HCT116 (cell line): ENCODE results near the gene MAPRE2. TPM values are rescaled to one million over a fixed set of nuclear protein-coding genes. Genes with fewer than 3 reads are reported as not detected.

Source experiments
- ATAC-seq: fragments of 200-7000 bp; cut with Tn5 transposase; 2 replicates; pipeline ENCODE4 v1.9.1; 2020; ENCODE audit warnings: mild to moderate bottlenecking, moderate library complexity
- BruUV-seq: library from RNA; stranded (reverse); fragments of 400-500 nt; replicated peaks from 2 replicates; lab custom pipeline; 2021; lab: Mats Ljungman, UMichigan
- CTCF ChIA-PET: fragments of 300-600 bp; sonication (Branson Sonifier 250); formaldehyde crosslinking; loops from one replicate; lab custom pipeline; 2021; ENCODE audit warnings: antibody characterized with exemption; lab: Charles Lee
- POLR2A ChIA-PET: fragments of 300-600, 350-600 bp; sonication (Branson Sonifier 250); formaldehyde crosslinking; loops from one replicate; lab custom pipeline; 2021; ENCODE audit warnings: antibody characterized with exemption; lab: Charles Lee
- RAD21 ChIA-PET, 2 experiments: fragments of 300-600 bp; sonication (Branson Sonifier 250); formaldehyde crosslinking; loops; one replicate each; lab custom pipeline; 2023; ENCODE audit warnings: low total read pairs in 2 of 2; ENCODE audit not compliant: uncharacterized antibody in 2 of 2, unreplicated experiment in 2 of 2, low non-redundant PET in 1 of 2; lab: Charles Lee
- DNase-seq: peaks from one replicate; pipeline ENCODE4 v3.0.0-alpha.2; 2010; ENCODE audit warnings: low read depth, low spot score
- H2AFZ ChIP-seq: fragments of 200-600 bp; shearing (Covaris generic), sonication (generic); 2 replicates; pipeline ENCODE4 v1.6.1; 2017; ENCODE audit warnings: low read depth, mixed run types, mixed read lengths, antibody characterized with exemption, low read length; ENCODE audit not compliant: poor library complexity, severe bottlenecking
- H3K27ac ChIP-seq: 2 replicates; pipeline ENCODE4 v1.5.1; 2012; ENCODE audit warnings: low read depth, low read length
- H3K27me3 ChIP-seq: fragments of 200-600 bp; sonication (generic); 2 replicates; pipeline ENCODE4 v1.6.1; 2016; ENCODE audit warnings: mixed run types, low read length, mixed read lengths; ENCODE audit not compliant: insufficient read depth
- H3K36me3 ChIP-seq, 2 experiments: fragments of 200-500 bp in 1 of 2; fragments of 200-600 bp in 1 of 2; sonication (Bioruptor generic) in 1 of 2; sonication (generic) in 1 of 2; 2 replicates each; pipeline versions ENCODE4 v1.5.1 to v1.6.1; 2014 to 2016; ENCODE audit warnings: low read length in 2 of 2, inconsistent platforms in 1 of 2, mixed read lengths in 1 of 2, mixed run types in 1 of 2; ENCODE audit not compliant: insufficient read depth in 2 of 2, control insufficient read depth in 1 of 2
- H3K4me1 ChIP-seq, 2 experiments: fragments of 200-600 bp in 1 of 2; sonication (generic) in 1 of 2; 2 replicates each; pipeline versions ENCODE4 v1.5.1 to v1.6.1; 2012 to 2017; ENCODE audit warnings: low read length in 2 of 2, inconsistent platforms in 1 of 2, mild to moderate bottlenecking in 1 of 2, mixed read lengths in 1 of 2, mixed run types in 1 of 2, moderate library complexity in 1 of 2; ENCODE audit not compliant: insufficient read depth in 2 of 2, control insufficient read depth in 1 of 2
- H3K4me2 ChIP-seq: fragments of 200-600 bp; sonication (generic); 2 replicates; pipeline ENCODE4 v1.6.1; 2017; ENCODE audit warnings: mixed run types, low read length, mixed read lengths
- H3K4me3 ChIP-seq, 2 experiments: fragments of 200-600 bp in 1 of 2; sonication (generic) in 1 of 2; replicated peaks in 1 of 2; 2 replicates each; pipeline ENCODE4 v1.5.1; 2011 to 2016; ENCODE audit warnings: low read length in 2 of 2, control low read depth in 1 of 2, low read depth in 1 of 2, mild to moderate bottlenecking in 1 of 2, mixed read lengths in 1 of 2, mixed run types in 1 of 2
- H3K79me2 ChIP-seq: fragments of 200-600 bp; sonication (generic); 2 replicates; pipeline ENCODE4 v1.6.1; 2017; ENCODE audit warnings: mild to moderate bottlenecking, mixed run types, low read length, moderate library complexity, mixed read lengths; ENCODE audit not compliant: insufficient read depth
- H3K9ac ChIP-seq: fragments of 200-600 bp; sonication (generic); 2 replicates; pipeline ENCODE4 v1.6.1; 2016; ENCODE audit warnings: low read length, mixed read lengths
- H3K9me2 ChIP-seq: fragments of 200-600 bp; sonication (generic), shearing (Covaris generic); 2 replicates; pipeline ENCODE4 v1.6.1; 2017; ENCODE audit warnings: mixed run types, mild to moderate bottlenecking, moderate library complexity; ENCODE audit not compliant: insufficient read depth
- H3K9me3 ChIP-seq, 2 experiments: fragments of 200-500 bp in 1 of 2; fragments of 200-600 bp in 1 of 2; sonication (Bioruptor generic) in 1 of 2; sonication (generic) in 1 of 2; 2 replicates each; pipeline ENCODE4 v1.6.1; 2014 to 2017; ENCODE audit warnings: low read length in 2 of 2, mixed read lengths in 2 of 2, inconsistent platforms in 1 of 2, low read depth in 1 of 2, mild to moderate bottlenecking in 1 of 2, mixed run types in 1 of 2, moderate library complexity in 1 of 2; ENCODE audit not compliant: control insufficient read depth in 1 of 2, insufficient read depth in 1 of 2
- H4K20me1 ChIP-seq: fragments of 200-600 bp; sonication (generic), shearing (Covaris generic); 2 replicates; pipeline ENCODE4 v1.6.1; 2017; ENCODE audit warnings: mixed run types, mild to moderate bottlenecking, moderate library complexity; ENCODE audit not compliant: insufficient read depth
- ATF3 ChIP-seq: IDR thresholded peaks from 2 replicates; pipeline ENCODE4 v1.6.1; 2012
- CBX3 ChIP-seq: IDR thresholded peaks from 2 replicates; pipeline ENCODE4 v1.6.1; 2012; ENCODE audit warnings: low read depth
- CTCF ChIP-seq, 3 experiments: fragments of 200-600 bp in 1 of 3; sonication (generic) in 1 of 3; IDR thresholded peaks in 2 of 3; conservative IDR thresholded peaks in 1 of 3; 2 replicates each; pipeline ENCODE4 v1.5.1; 2012 to 2017; ENCODE audit warnings: low read depth in 2 of 3, low read length in 2 of 3, antibody characterized with exemption in 1 of 3, borderline replicate concordance in 1 of 3, control low read depth in 1 of 3, mild to moderate bottlenecking in 1 of 3, mixed read lengths in 1 of 3, mixed run types in 1 of 3, moderate library complexity in 1 of 3; ENCODE audit not compliant: insufficient read depth in 1 of 3
- ELF1 ChIP-seq: IDR thresholded peaks from 2 replicates; pipeline ENCODE4 v1.6.1; 2012; ENCODE audit warnings: low read depth, borderline replicate concordance
- EZH2 ChIP-seq: fragments of 200-600 bp; sonication (generic); IDR thresholded peaks from 2 replicates; pipeline ENCODE4 v1.6.1; 2017; ENCODE audit warnings: antibody characterized with exemption, mixed run types
- EZH2phosphoT487 ChIP-seq: fragments of 200-600 bp; IDR thresholded peaks from 2 replicates; pipeline ENCODE4 v1.6.1; 2018; ENCODE audit warnings: antibody characterized with exemption, borderline replicate concordance
- FOSL1 ChIP-seq: IDR thresholded peaks from 2 replicates; pipeline ENCODE4 v1.6.1; 2012; ENCODE audit warnings: low read depth
- JUND ChIP-seq: IDR thresholded peaks from 2 replicates; pipeline ENCODE4 v1.6.1; 2012
- MAX ChIP-seq: IDR thresholded peaks from 2 replicates; pipeline ENCODE4 v1.6.1; 2012
- POLR2AphosphoS5 ChIP-seq: IDR thresholded peaks from 2 replicates; pipeline ENCODE4 v1.6.1; 2011; ENCODE audit warnings: mild to moderate bottlenecking, low read depth, low read length, moderate library complexity
- RAD21 ChIP-seq: IDR thresholded peaks from 2 replicates; pipeline ENCODE4 v1.6.1; 2012; ENCODE audit warnings: low read depth, mild to moderate bottlenecking
- REST ChIP-seq: IDR thresholded peaks from 2 replicates; pipeline ENCODE4 v1.6.1; 2012; ENCODE audit warnings: low read depth
- SP1 ChIP-seq: IDR thresholded peaks from 2 replicates; pipeline ENCODE4 v1.6.1; 2012; ENCODE audit warnings: low read depth
- ZNF274 ChIP-seq: fragments of 200-500 bp; sonication (Bioruptor generic); IDR thresholded peaks from 2 replicates; pipeline ENCODE4 v1.6.1; 2014; ENCODE audit warnings: mild to moderate bottlenecking, low read depth, low read length, inconsistent platforms
- intact Hi-C: fragments of 100-400 bp; cut with micrococcal nuclease; formaldehyde crosslinking; loops from 2 replicates; pipeline ENCODE4 v1.10.0; 2022
- total RNA-seq: library from RNA; stranded (reverse); gene quantifications from one replicate; pipeline ENCODE4 v1.2.1, GENCODE V29; 2021; ENCODE audit not compliant: unreplicated experiment
- TF ChIP-seq, protein P1 (sequence below): IDR thresholded peaks from 2 replicates; pipeline ENCODE4 v1.6.1; 2011; ENCODE audit warnings: mild to moderate bottlenecking, low read length, moderate library complexity; ENCODE audit not compliant: insufficient replicate concordance; ENCODE audit errors: extremely low read depth

MAPRE2 gene
- total RNA-seq, 1 experiment from 2014 or later = 17.2 TPM

- POLR2A ChIA-PET = no interaction called here
Measured at GRCh38 chr18:34993289-34993688, 47.9 kb upstream of the MAPRE2 start.

More at GRCh38 chr18:34993289-34993688, 47.9 kb upstream of the MAPRE2 start:
- H3K79me2 ChIP-seq = no peaks in the 10 kb centered on the region
- no peaks in the 10 kb centered on the region for H3K9me2 ChIP-seq
- H3K9me3 ChIP-seq = no peaks in the 10 kb centered on the region
- no peak overlapping the region for H3K9ac ChIP-seq
- H3K27ac ChIP-seq = no peak overlapping the region
- no peak for DNase-seq
- intact Hi-C loops = no loop called here
- H3K27me3 ChIP-seq = no peaks in the 10 kb centered on the region
- H2AFZ ChIP-seq = no peak overlapping the region
- no peak overlapping the region for H3K4me3 ChIP-seq
- no peak overlapping the region for H3K4me2 ChIP-seq
- no peaks in the 10 kb centered on the region for H4K20me1 ChIP-seq
- TF ChIP-seq, protein P1, sequence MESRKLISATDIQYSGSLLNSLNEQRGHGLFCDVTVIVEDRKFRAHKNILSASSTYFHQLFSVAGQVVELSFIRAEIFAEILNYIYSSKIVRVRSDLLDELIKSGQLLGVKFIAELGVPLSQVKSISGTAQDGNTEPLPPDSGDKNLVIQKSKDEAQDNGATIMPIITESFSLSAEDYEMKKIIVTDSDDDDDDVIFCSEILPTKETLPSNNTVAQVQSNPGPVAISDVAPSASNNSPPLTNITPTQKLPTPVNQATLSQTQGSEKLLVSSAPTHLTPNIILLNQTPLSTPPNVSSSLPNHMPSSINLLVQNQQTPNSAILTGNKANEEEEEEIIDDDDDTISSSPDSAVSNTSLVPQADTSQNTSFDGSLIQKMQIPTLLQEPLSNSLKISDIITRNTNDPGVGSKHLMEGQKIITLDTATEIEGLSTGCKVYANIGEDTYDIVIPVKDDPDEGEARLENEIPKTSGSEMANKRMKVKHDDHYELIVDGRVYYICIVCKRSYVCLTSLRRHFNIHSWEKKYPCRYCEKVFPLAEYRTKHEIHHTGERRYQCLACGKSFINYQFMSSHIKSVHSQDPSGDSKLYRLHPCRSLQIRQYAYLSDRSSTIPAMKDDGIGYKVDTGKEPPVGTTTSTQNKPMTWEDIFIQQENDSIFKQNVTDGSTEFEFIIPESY = no peak
- no peak for TF ChIP-seq ATF3
- no peak for TF ChIP-seq CTCF (IDR thresholded peaks at IDR 0.05 in 2 of 3, conservative IDR thresholded peaks at IDR 0.05 in 1 of 3; ENCODE audit: borderline replicate concordance in 1 of 3, insufficient read depth in 1 of 3, low read depth in 2 of 3, low read length in 2 of 3)
- no peak for TF ChIP-seq ZNF274
- TF ChIP-seq RAD21 = no peak
- TF ChIP-seq POLR2AphosphoS5 = no peak
- no peak for TF ChIP-seq JUND
- no peak for TF ChIP-seq CBX3
- no peak for TF ChIP-seq REST
- TF ChIP-seq MAX = no peak
- no peak for TF ChIP-seq EZH2phosphoT487
- no peak for TF ChIP-seq FOSL1
- no peak for TF ChIP-seq EZH2
- TF ChIP-seq SP1 = no peak
- TF ChIP-seq ELF1 = no peak
- no peak for ATAC-seq
- ChIA-PET RAD21 (no interaction called here), CTCF (interaction anchor here (0.7 kb wide), 1 partner anchor 11 kb away, joined by 5 read pairs; no protein-coding TSS in a partner anchor)
- no TSS peak for BruUV-seq
- no peaks in the 10 kb centered on the region for H3K36me3 ChIP-seq
- H3K4me1 ChIP-seq = no peaks in the 10 kb centered on the region
